Suppressor macrophage (primary cell): ENCODE measurements around the gene GOLT1A.
"Not testable (repeated sequence)": the region's sequence is repeated elsewhere in the genome, so short reads cannot be mapped to it uniquely, and the experiment has no call there.

Experiments used
- DNase-seq, 4 experiments: peaks; one replicate each; pipeline ENCODE4 v3.0.0-alpha.2; 2020 to 2022

The GOLT1A gene

GRCh38 chr1:204248954-204249353, 35.2 kb upstream of the GOLT1A start:
- DNase-seq = no peak

GRCh38 chr1:204246876-204247275, 33.1 kb upstream of the GOLT1A start:
- no peak for DNase-seq

- no peak for DNase-seq
These were observed 29.1 kb upstream of the GOLT1A start for GRCh38 chr1:204242920-204243319.

- DNase-seq = no peak
These were observed 28.1 kb upstream of the GOLT1A start for GRCh38 chr1:204241914-204242313.

- peak; percentile 19 to 64 (median 54) for DNase-seq
These were observed 27.3 kb upstream of the GOLT1A start for GRCh38 chr1:204241050-204241449.

- DNase-seq = peak; percentile 11 to 54 (median 42)
These were observed 26.4 kb upstream of the GOLT1A start for GRCh38 chr1:204240233-204240632.

- not testable (repeated sequence) for DNase-seq
These were observed 25.6 kb upstream of the GOLT1A start for GRCh38 chr1:204239401-204239800.

GRCh38 chr1:204238520-204238919, 24.7 kb upstream of the GOLT1A start:
- DNase-seq = peak in 1 of 4 experiments; percentile 13

GRCh38 chr1:204237515-204237914, 23.7 kb upstream of the GOLT1A start:
- not testable (repeated sequence) for DNase-seq

GRCh38 chr1:204232526-204232925, 18.7 kb upstream of the GOLT1A start:
- no peak for DNase-seq

- DNase-seq = no peak
These were observed 16.4 kb upstream of the GOLT1A start for GRCh38 chr1:204230211-204230610.

GRCh38 chr1:204228896-204229295, 15.1 kb upstream of the GOLT1A start:
- no peak for DNase-seq

GRCh38 chr1:204227996-204228785, 14.4 kb upstream of the GOLT1A start:
- DNase-seq = no peak

GRCh38 chr1:204227351-204227750, 13.6 kb upstream of the GOLT1A start:
- no peak for DNase-seq

GRCh38 chr1:204225841-204226735, 12.3 kb upstream of the GOLT1A start:
- peak; percentile 12 to 43 (median 26) for DNase-seq

GRCh38 chr1:204224655-204225054, 10.9 kb upstream of the GOLT1A start:
- no peak for DNase-seq

- DNase-seq = no peak
These were observed 9.5 kb upstream of the GOLT1A start for GRCh38 chr1:204223129-204223860.

- DNase-seq = no peak
These were observed 8.9 kb upstream of the GOLT1A start for GRCh38 chr1:204222764-204223055.

GRCh38 chr1:204222006-204222763, 8.4 kb upstream of the GOLT1A start:
- DNase-seq = no peak

GRCh38 chr1:204221271-204221670, 7.5 kb upstream of the GOLT1A start:
- no peak for DNase-seq

- DNase-seq = peak in 1 of 4 experiments; percentile 4
These were observed 6.3 kb upstream of the GOLT1A start for GRCh38 chr1:204219971-204220616.

GRCh38 chr1:204218552-204218951, 4.8 kb upstream of the GOLT1A start:
- no peak for DNase-seq
